ENCODE measurements around the gene IRX2.

Gene IRX2

DNA sequence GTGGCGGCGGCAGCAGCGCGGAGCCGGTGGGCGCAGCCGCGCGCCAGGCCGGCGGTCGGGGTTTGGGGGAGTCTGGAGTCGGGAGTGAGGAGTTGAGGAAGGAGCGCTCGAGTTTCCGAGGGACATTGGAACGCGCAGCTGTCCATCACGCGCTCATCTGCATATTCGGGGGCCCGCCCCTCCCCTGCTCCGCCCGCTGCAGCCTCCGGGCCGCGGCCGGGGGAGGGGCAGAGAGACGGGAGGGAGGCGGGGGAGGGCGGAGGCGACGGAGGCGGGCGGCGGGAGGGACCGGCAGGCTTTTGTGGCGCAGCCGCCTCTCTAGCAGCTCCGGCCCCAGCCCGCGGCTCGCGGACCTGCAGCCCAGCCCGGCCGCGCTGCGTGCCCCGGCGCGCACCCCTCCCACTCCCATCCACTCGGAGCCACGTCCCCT, at the start of gene IRX2:
Gene IRX2, minus strand, starts transcription at position 86 of the 430 bp plus-strand sequence. CDS start 264 bp downstream, outside the sequence.
- DNase-seq (ENCODE audit: extremely low read depth in 1 of 2, low read depth in 1 of 2): no peak

DNA sequence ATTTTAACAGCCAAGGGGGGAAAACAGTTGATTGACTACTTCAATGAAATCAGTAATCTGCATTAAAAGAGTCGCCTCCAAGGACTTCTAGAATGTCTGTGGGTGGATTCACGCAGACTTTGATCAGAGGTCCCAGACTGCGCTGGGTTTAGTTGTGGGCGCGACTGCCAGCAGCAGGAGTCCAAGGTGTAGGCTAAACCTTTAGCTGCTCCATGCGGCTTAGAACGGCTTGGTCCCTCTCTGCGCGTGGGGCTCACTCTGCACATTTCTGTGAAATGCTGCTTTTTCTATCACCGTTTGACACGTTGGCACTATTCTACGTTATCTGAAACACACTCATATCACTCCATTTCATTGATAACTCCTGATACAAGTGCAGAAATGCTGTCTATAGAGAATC, 48.6 kb upstream of the IRX2 start:
- no peak for DNase-seq (ENCODE audit: extremely low read depth in 1 of 2, low read depth in 1 of 2)

DNA sequence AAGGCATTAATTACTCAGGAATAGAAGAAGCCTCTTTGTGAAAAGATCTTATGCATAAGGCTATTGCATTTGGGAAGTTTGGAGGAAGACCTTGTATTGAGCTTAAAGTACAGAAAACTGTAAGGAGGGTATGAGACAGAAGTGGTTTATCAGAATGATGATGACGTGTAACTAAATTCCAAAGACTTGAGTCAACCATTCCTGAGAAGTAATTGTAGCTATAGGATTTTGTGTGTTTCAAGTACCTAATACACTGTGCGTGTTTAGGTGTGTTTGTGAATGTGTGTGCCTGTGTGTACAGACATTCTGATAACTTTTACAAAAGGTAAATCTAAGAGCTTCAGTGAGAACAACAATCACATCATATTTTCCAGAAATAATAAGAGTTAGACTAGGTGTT, 46.5 kb upstream of the IRX2 start:
- DNase-seq (ENCODE audit: extremely low read depth in 1 of 2, low read depth in 1 of 2): no peak

DNA sequence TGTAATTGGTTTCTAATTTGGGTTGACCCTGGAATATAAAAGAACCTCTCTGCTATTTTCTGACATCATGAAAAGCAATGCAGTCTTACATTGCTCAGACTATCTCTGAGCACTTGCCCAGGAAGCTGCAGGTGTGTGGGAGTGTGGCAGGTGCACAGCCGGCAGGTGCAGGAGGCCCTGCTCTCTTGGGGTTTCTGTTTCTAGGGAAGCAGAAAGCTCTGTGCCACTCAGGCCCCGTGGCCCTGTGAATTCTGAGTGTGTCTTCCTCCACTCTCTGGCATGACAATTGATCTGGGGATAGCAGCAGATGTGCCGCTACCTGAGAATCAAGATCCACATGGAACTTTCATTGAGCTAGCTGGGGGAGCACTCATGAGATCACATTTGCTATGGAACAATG, 45.7 kb upstream of the IRX2 start:
- DNase-seq (ENCODE audit: extremely low read depth in 1 of 2, low read depth in 1 of 2): no peak

DNA sequence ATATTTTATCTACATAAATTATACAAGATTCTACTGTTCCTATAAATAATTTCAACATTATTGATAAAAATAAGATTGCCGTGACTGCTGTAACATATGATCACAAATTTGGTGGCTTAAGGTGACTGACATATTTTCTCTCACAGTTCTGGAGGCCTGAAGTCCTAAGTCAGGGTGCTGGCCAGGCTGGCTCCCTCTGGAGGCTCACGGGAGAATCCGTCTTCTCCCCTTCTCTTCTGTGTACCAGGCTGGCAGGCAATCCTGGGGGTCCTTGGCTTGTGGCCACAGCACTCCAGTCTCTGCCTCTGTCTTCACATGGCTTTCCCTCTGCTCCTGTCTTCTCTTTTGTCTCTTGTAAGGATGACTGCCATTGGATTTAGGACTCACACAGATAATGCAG, 31.7 kb upstream of the IRX2 start:
- no peak for DNase-seq (ENCODE audit: extremely low read depth in 1 of 2, low read depth in 1 of 2)

DNA sequence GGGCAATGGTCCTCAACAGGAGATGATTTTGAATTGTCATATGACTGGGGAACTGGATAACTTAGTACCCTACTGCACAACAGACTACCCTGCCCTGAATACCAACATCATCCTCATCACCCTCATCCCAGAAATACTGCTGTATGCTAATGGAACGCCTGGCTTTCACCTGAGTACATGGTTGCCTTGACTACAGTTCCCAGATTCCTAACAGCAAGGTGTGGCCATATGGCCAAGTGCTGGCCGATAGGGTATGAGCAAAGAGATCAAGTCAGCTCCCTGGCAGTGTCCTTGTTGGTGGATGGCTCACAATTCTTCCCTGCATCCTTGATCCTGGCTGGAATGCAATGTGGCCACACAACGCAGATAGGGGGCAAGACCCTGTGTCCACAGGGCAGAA, 31.2 kb upstream of the IRX2 start:
- no peak for DNase-seq (ENCODE audit: extremely low read depth in 1 of 2, low read depth in 1 of 2)

DNA sequence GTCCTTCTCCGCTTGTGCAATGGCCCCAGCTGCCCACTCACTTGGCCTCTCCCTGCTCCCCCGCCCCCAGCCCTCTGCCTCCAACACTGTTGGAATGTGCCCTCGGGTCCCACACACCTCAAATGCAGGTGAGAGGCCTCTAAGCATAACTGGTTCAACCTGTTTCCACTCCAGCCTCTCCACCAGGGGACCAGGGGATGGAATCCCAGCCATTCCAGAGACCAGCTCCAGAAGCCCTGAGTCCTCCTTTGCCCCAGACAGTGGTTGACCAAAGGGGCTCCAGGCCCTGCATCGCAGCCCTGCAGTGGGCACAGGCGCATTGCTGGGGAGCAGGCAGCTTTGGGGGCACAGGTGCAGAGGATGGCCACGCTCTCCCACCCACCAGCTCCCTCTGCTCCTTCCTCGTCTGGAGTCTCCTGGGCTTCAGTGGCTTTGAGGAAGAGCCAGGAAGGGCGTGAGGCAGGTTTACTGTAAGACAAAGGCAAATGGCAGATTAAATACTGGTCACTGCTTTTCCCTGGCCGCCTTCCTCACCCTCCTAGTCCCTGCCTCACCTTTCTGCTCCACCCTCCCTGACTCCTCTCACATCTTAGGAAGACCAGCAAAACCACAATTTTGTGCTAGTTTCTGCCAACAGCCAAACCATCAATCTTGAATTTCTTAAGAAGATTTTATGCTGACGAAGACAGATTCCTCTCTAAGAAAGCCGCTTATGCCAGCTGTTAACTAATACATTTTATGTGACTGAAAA, 29.1 kb upstream of the IRX2 start:
- DNase-seq (ENCODE audit: extremely low read depth in 1 of 2, low read depth in 1 of 2): no peak

DNA sequence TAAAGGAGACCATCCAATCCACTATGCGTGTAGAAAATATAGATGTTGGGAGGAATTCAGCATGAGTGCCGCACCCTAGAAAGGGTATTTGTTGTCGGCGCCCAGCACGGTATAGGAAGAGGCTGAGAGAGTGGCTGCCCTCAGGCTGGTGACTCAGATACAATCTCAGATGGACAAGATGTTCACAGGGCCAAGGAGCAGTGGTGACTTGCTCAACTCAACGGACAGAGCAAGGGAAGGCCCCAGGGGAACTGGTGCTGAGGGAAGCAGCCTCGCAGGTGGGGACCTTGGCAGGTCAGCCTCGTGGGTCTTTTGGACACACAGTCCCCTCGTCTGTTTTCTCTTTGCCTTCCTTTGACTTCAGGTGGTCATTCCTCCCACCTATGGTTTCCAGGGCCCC, 28.0 kb upstream of the IRX2 start:
- no peak for DNase-seq (ENCODE audit: extremely low read depth in 1 of 2, low read depth in 1 of 2)

DNA sequence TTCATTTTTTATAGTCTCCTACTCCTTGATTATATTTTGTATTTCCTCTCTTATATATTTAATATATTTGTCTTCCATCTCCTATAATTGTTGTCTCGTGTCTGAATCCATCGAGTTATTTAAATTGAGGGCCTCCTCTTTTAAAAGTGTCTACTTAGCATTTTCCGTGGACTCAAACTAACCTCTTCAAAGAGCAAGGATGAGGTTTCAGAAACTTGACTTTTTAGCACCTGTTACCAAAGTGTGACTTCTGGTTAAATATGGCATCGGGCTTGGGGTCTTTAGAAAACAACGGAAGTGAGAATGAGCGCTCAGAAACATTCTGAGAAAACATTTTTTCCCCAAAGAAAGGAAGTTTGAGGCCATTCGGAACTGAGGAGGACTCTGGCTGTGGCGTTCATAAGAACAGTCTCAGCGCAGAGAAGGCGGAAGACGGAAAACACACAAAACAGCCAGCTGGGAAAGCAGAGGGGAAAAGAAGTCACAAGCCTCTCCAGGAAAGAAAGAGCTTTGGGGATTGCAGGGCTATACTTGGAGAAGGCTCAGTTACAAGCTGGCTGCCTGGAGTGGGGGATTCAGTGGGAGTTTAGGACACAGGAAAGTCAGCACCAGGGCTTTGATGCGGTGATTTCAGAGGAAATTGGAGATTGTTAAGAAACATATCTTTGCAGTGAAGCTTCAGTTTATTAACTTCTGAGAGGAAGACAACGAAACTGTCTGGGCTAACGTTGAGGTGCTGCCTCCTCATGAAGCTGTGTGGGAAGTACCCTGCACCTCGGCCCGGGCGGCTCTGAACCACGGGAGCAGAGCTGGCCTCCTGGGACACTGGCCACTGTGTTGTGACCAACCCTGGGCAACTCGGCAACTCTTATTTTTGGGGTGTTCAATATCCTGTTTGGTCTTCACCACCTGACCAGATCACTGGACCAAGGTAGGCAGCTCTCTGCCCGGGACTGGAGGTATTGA, 25.1 kb upstream of the IRX2 start:
- DNase-seq (ENCODE audit: extremely low read depth in 1 of 2, low read depth in 1 of 2): no peak

DNA sequence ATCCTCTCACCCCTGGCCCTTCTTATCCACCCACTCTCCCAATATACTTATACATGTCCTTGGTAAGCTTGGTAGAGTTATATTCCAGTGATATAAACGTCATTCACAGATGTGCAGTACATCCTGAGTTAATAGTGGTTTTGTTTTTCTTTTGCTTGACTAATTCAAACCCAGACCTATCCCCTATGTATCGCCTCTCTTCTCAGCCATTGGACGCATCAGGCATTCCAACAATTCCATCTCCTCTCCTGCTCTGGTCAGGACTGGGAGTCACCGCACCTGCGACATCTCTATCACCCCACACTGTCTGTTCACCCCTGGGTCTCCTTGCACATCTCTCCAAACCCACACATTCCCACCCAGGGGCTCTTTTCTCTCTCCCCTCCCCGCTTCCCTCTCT, 21.9 kb upstream of the IRX2 start:
- no peak for DNase-seq (ENCODE audit: extremely low read depth in 1 of 2, low read depth in 1 of 2)

DNA sequence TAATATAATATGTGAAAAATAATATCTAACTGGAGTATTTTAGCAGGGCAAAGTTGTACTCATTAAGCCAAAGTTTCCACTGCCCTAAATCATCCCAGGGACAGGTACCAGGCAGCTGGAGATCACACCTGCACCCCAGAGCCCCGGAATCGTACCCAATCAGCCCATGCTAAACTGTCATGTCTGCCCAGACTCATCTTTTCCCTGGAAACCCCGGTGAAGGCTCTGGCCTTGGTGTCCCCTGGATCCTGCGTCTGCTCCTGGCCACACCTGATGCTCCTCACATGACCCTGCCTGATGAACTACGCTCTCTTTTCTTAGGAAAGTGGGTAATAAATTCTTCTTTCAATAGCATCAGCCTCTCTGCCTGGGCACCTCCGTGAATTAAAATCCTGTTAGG, 15.6 kb upstream of the IRX2 start:
- DNase-seq (ENCODE audit: extremely low read depth in 1 of 2, low read depth in 1 of 2): no peak

DNA sequence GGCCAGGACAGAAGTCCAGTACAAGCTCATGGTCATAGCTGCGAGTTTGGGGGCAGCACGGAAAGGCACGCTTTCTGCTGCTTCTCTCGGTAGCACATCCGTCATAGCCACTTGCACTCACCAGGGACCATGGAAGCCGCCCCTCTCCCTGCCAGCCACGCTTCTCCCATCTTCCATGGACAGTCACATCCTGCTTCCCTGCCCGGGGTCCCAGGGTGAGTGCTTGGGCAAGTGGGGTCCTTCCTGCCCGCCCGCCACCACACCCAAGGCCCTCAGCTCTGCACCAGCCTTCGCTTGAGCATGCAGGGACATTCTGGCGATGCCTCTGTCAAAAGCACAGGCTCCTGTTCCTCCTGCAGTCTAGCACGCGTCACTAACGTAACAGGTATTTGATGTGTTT, 13.1 kb upstream of the IRX2 start:
- no peak for DNase-seq (ENCODE audit: extremely low read depth in 1 of 2, low read depth in 1 of 2)

DNA sequence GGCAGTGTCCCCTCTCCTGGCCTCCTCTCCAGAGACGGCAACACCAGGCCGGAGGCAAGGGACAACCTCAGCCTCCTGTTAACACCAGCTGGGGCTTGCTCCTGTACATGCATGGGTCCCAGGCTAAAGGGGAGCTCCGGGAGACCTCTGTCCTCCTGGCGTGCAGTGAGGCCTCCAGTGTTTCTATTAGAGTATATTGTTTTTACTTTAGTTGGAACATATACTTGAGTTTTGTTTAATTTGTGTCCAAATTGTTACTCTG, 12.0 kb upstream of the IRX2 start:
- DNase-seq (ENCODE audit: extremely low read depth in 1 of 2, low read depth in 1 of 2): no peak

DNA sequence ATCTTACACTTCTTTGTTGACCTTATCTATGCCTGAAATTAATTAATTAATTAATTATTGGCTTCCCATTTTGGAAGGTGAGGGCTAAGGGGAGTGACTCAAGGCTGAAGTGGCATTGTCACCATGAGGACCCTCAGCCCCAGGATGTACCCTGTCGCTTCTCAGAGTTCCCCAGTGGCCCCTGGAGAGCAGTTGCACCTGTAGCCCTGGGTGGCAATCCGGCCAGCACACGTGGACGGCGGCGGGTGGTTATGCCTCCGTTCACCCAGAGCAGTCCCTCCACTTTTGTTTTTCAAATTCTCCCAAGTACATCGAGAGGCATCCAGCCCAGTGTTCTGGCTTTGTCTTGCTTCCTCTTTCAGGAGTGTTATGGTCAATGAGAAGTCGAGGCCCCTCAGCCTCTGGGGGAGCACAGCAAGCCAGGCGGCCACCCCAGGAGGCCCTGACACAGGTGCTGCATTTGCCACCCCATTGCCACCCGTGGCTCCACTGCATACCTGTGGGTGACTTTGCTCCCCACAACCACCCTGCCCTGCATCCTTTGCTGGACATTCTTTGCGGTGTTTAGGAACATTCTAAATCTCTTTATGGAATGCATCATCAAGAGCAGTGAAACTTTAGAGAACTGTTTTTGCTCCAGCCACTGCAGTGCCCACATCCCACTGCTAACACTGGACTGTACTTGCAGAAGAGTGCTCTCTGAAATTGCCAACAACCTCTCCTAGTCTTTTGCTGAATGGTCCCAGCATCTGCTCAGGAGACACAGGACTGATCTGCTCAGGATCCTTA, 11.5 kb upstream of the IRX2 start:
- no peak for DNase-seq (ENCODE audit: extremely low read depth in 1 of 2, low read depth in 1 of 2)

DNA sequence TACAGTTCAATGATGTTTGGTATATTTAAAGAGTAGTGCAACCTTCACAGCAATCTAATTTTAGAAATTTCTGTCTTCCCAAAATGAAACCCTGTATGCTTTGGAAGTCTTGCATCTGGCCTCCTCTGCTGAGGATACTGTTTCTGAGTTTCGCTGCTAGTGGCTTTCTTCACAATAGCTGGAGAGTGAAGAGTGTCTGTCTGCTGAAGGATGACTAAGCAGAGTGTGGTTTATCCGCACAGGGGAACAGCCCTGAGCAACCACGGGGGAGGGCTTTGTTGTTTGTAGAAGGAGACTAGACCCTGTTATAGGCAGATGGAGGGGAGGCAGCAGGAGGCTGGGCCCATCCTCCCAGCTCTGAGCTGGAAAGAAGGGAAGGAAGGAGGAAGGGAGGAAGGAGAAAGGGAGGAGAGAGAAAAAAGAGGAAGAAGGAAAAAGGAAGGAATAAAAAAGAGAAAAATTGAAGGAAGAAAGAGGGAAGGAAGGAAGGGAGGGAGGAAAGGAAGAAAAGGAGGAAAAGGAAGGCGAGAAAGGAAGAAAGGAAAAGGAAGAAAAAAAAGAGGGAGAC, 10.5 kb upstream of the IRX2 start:
- DNase-seq (ENCODE audit: extremely low read depth in 1 of 2, low read depth in 1 of 2): no peak

DNA sequence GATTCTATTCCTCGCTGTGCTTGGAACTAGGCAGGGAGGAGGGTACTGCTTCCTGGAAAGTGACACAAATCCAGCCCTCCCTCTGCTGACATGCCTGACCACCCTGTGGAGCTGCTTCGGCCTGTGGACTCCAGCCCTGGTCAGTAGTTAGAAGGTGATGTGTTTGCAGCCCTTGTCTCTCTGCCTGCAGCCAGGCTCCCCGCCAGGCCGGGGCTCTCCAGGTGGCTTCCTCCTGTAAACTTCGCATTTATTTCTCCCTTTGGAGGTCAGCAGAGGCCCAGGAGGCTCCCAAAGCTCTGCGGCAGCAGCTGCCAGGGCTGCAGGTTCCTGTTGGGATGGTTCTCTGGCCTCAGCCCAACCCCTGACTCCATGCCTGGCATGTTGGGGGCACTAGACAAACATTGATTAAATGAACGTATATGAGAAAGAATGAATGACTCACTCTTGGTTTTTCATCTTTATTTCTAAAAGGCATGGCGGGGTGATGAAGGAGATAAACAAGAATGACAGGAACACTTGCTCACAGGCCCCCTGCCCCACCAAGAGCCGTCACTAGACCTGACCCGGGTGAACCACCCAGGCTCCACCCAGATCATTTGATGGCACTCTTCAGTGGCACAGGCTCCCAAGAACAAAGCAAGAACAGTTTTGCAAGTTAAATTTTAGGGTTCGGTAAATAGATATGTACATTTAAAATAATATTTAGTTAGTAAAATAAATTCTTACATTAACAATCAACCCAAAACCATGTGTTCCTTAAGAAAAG, 8.4 kb upstream of the IRX2 start:
- no peak for DNase-seq (ENCODE audit: extremely low read depth in 1 of 2, low read depth in 1 of 2)

DNA sequence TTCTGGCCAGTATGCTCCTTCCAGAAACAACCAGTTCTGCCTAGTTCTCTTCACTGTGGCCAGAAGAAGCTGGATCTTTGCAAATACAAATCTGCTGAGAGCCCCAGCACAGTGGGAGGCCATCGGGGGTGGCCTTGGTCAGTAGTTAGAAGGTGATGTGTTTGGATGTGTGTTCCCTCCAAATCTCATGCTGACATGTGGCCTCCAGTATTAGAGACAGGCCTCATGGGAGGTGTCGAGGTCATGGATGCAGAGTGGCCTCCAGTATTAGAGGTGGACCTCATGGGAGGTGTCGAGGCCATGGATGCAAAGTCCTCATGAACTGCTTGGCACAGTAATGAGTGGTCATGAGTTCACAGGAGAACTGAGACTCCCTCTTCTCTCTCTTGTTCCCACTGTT, 7.6 kb upstream of the IRX2 start:
- no peak for DNase-seq (ENCODE audit: extremely low read depth in 1 of 2, low read depth in 1 of 2)

DNA sequence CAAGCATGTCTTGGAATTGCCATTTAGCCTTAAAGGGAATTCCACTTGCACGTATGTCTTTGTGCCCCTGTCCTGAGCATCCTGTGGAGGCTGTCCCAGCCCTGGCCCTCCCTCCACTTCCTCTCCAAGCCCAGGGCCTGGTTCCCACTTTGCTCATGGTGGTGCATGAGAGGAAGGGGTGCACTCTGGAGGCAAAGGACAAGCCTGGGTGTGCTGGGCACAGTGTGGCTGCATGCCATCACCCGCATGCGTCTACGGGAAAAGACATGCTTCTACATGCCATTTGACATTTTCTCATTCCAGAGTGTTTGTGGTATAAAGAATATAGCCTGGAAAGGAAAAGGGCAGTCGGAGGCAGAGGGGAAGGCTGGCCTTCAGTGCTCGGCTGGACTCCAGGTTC, 7.2 kb upstream of the IRX2 start:
- DNase-seq (ENCODE audit: extremely low read depth in 1 of 2, low read depth in 1 of 2): no peak

DNA sequence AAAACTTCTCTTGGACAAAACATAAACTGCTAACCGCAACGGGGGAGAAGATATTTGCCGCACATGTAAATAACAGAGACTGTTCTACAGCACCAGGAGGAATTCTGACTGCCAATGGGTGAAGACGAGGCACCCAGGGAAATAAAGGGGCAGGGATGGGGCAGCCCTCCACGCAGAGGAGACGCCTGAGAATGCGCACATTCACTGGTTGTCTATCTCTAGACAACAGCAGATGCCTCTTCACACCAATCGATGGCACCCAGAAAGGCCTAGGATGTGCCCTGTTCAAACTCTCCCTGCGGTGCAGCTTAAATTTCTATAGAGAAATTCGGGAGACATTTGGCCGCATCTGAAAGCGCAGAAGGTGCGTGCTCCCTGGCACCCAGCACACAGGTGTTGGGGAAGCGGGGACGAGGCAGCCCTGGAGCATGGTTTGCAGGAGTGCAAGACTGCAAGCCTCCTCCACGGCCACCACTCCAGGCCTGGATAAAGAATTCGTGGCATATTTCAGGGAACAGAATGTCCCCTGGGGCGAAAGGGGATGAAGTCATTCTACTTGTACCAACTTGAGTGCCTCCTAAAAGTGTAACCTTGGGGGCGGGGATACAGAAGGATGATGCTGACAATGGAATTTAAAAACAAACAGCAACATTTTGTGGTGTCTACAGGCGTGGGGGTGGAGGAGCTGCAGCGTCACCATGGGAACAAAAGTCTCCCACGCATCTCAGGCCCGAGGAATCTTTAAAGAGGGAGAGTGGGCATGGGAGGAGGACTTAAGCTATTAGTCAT, 6.3 kb upstream of the IRX2 start:
- no peak for DNase-seq (ENCODE audit: extremely low read depth in 1 of 2, low read depth in 1 of 2)

All from activated CD8-positive, alpha-beta memory T cell treated with anti-CD3 and anti-CD28 coated beads for 1 hour (primary cell).